HepG2 (cell line): ENCODE results near the gene MTA3. TPM values are rescaled to one million over a fixed set of nuclear protein-coding genes. Genes with fewer than 3 reads are reported as not detected.

Experiments
- ATAC-seq: fragments of 200-7000 bp; cut with Tn5 transposase; 3 replicates; pipeline ENCODE4 v1.9.1; 2020; ENCODE audit warnings: mild to moderate bottlenecking, moderate library complexity
- BruUV-seq: library from RNA; stranded (reverse); fragments of 400-500 nt; replicated peaks from 2 replicates; lab custom pipeline; 2021; lab: Mats Ljungman, UMichigan
- CTCF ChIA-PET: fragments of 300-600 bp; formaldehyde crosslinking; extraction: SDS; loops from one replicate; lab custom pipeline; 2021; ENCODE audit warnings: low total read pairs, inconsistent platforms, low intra/inter-chr PET ratio; lab: Yijun Ruan, JAX
- POLR2A ChIA-PET: fragments of 350-600 bp; sonication (Branson Sonifier 250); formaldehyde crosslinking; loops from one replicate; lab custom pipeline; 2020; ENCODE audit warnings: antibody characterized with exemption, inconsistent platforms; lab: Yijun Ruan, JAX
- DNase-seq: peaks from one replicate; pipeline ENCODE4 v3.0.0-alpha.2; 2015; ENCODE audit warnings: low spot score
- FAIRE-seq: peaks from 3 replicates; lab custom pipeline; 2011; peaks lifted over from hg19 to GRCh38; lab: Jason Lieb, UNC
- H2AFZ ChIP-seq: one replicate; pipeline ENCODE4 v1.6.1; 2011; ENCODE audit warnings: low read length, inconsistent platforms
- H3K27ac ChIP-seq: fragments of 300-600 bp; 3 replicates; pipeline ENCODE4 v1.8.0; 2011; ENCODE audit warnings: mixed run types, mild to moderate bottlenecking, mixed read lengths, low read length, inconsistent platforms; ENCODE audit not compliant: insufficient read depth; ENCODE audit errors: extremely low read length
- H3K27me3 ChIP-seq, 2 experiments: fragments of 200-600 bp in 1 of 2; 2 replicates in 1 of 2; 3 replicates in 1 of 2; pipeline versions ENCODE4 v1.6.0 to v1.8.0; 2011; ENCODE audit warnings: low read length in 2 of 2, mild to moderate bottlenecking in 2 of 2, moderate library complexity in 2 of 2, inconsistent platforms in 1 of 2; ENCODE audit not compliant: insufficient read depth in 2 of 2, control insufficient read depth in 1 of 2
- H3K36me3 ChIP-seq, 2 experiments: fragments of 200-600 bp in 1 of 2; replicated peaks in 1 of 2; 2 replicates in 1 of 2; 3 replicates in 1 of 2; pipeline versions ENCODE4 v1.5.1 to v1.8.0; 2011; ENCODE audit warnings: low read length in 2 of 2, inconsistent platforms in 1 of 2; ENCODE audit not compliant: insufficient read depth in 2 of 2, control insufficient read depth in 1 of 2
- H3K4me1 ChIP-seq: 2 replicates; pipeline ENCODE4 v1.5.1; 2012; ENCODE audit warnings: low read length, inconsistent platforms; ENCODE audit not compliant: insufficient read depth
- H3K4me2 ChIP-seq: 2 replicates; pipeline ENCODE4 v1.6.0; 2011; ENCODE audit warnings: low read depth, low read length, inconsistent platforms
- H3K4me3 ChIP-seq, 3 experiments: fragments of 200-600 bp in 1 of 3; sonication (generic), shearing (Covaris generic) in 1 of 3; replicated peaks in 1 of 3; 2 replicates each; pipeline ENCODE4 v1.5.1; 2011 to 2016; ENCODE audit warnings: low read length in 3 of 3, inconsistent platforms in 2 of 3, low read depth in 2 of 3, mild to moderate bottlenecking in 2 of 3, control low read depth in 1 of 3, mixed read lengths in 1 of 3; ENCODE audit not compliant: insufficient read depth in 1 of 3
- H3K79me2 ChIP-seq: one replicate; pipeline ENCODE4 v1.6.1; 2011; ENCODE audit warnings: low read length, inconsistent platforms; ENCODE audit not compliant: insufficient read depth
- H3K9ac ChIP-seq: 2 replicates; pipeline ENCODE4 v1.6.0; 2011; ENCODE audit warnings: mild to moderate bottlenecking, low read depth, low read length, inconsistent platforms; ENCODE audit not compliant: insufficient read depth
- H3K9me3 ChIP-seq: 2 replicates; pipeline ENCODE4 v1.5.1; 2012; ENCODE audit warnings: mild to moderate bottlenecking, low read length
- H4K20me1 ChIP-seq: 2 replicates; pipeline ENCODE4 v1.6.0; 2011; ENCODE audit warnings: inconsistent platforms, mild to moderate bottlenecking, low read length, moderate library complexity; ENCODE audit not compliant: insufficient read depth
- HHEX ChIP-seq: IDR thresholded peaks from 2 replicates; pipeline ENCODE4 v1.6.1; 2016; ENCODE audit warnings: control low read depth
- MEF2D ChIP-seq: sonication (generic); formaldehyde crosslinking; IDR thresholded peaks from 2 replicates; pipeline ENCODE4 v1.5.1; 2020; ENCODE audit warnings: mild to moderate bottlenecking, missing genetic modification reagents
- PLRG1 ChIP-seq: fragments of 450-650 bp; conservative IDR thresholded peaks from 2 replicates; pipeline ENCODE4 v1.6.1; 2016
- PPARG ChIP-seq: conservative IDR thresholded peaks from 2 replicates; pipeline ENCODE4 v1.6.1; 2016; ENCODE audit warnings: missing biosample characterization, missing genetic modification reagents
- RAD21 ChIP-seq: fragments of 450-650 bp; formaldehyde crosslinking; IDR thresholded peaks from 2 replicates; pipeline ENCODE4 v1.5.0; 2020; ENCODE audit warnings: mild to moderate bottlenecking
- RFXAP ChIP-seq: sonication (generic); formaldehyde crosslinking; IDR thresholded peaks from 2 replicates; pipeline ENCODE4 v1.4.0; 2020; ENCODE audit warnings: missing genetic modification reagents, borderline replicate concordance
- RXRB ChIP-seq: IDR thresholded peaks from 2 replicates; pipeline ENCODE4 v1.6.1; 2016; ENCODE audit warnings: borderline replicate concordance, missing genetic modification reagents, missing compliant biosample characterization
- SRSF9 ChIP-seq: fragments of 200-400 bp; formaldehyde crosslinking; IDR thresholded peaks from 2 replicates; pipeline ENCODE4 v1.6.1; 2018; ENCODE audit warnings: borderline replicate concordance, mild to moderate bottlenecking, low read depth, low read length; ENCODE audit not compliant: insufficient read depth, poor library complexity, severe bottlenecking
- THRA ChIP-seq: sonication (generic); formaldehyde crosslinking; IDR thresholded peaks from 2 replicates; pipeline ENCODE4 v1.4.0; 2020; ENCODE audit warnings: missing genetic modification reagents, borderline replicate concordance
- ZBTB39 ChIP-seq: sonication (generic); formaldehyde crosslinking; IDR thresholded peaks from 2 replicates; pipeline ENCODE4 v1.5.0; 2020; ENCODE audit warnings: missing genetic modification reagents
- ZFP82 ChIP-seq: sonication (generic); formaldehyde crosslinking; IDR thresholded peaks from 2 replicates; pipeline ENCODE4 v1.5.1; 2020; ENCODE audit warnings: mild to moderate bottlenecking, missing genetic modification reagents, borderline replicate concordance
- ZHX2 ChIP-seq, 2 experiments: sonication (generic) in 1 of 2; formaldehyde crosslinking in 1 of 2; IDR thresholded peaks; 2 replicates each; pipeline versions ENCODE4 v1.6.1 to v1.9.0; 2014 to 2022; ENCODE audit warnings: antibody characterized with exemption in 1 of 2, borderline replicate concordance in 1 of 2, inconsistent platforms in 1 of 2, low read depth in 1 of 2, missing genetic modification reagents in 1 of 2
- ZMYM2 ChIP-seq: sonication (generic); formaldehyde crosslinking; IDR thresholded peaks from 2 replicates; pipeline ENCODE4 v1.8.0; 2022; ENCODE audit warnings: mild to moderate bottlenecking, missing genetic modification reagents
- ZNF232 ChIP-seq: sonication (generic); formaldehyde crosslinking; IDR thresholded peaks from 2 replicates; pipeline ENCODE4 v1.4.0; 2020; ENCODE audit warnings: missing genetic modification reagents, borderline replicate concordance
- ZNF235 ChIP-seq: sonication (generic); formaldehyde crosslinking; IDR thresholded peaks from 2 replicates; pipeline ENCODE4 v1.8.1; 2023; ENCODE audit warnings: mild to moderate bottlenecking, missing genetic modification reagents, borderline replicate concordance
- ZNF557 ChIP-seq: sonication (generic); formaldehyde crosslinking; IDR thresholded peaks from 2 replicates; pipeline ENCODE4 v1.4.0; 2020; ENCODE audit warnings: missing genetic modification reagents
- ZNF720 ChIP-seq: sonication (generic); formaldehyde crosslinking; IDR thresholded peaks from 2 replicates; pipeline ENCODE4 v1.4.0; 2020; ENCODE audit warnings: missing genetic modification reagents
- WGBS: methylation state at CpG from one replicate; pipeline ENCODE4 v1.1.6; 2017; ENCODE audit warnings: low lambda C conversion rate; 5-methylcytosine and 5-hydroxymethylcytosine counted together
- in situ Hi-C: cut with HindIII; loops from 2 replicates; pipeline ENCODE4 v1.10.0; 2017; ENCODE audit warnings: low pct_unique_long_range_greater_than_20kb; ENCODE audit not compliant: extremely low pct_ligation_motif_present
- intact Hi-C: fragments of 100-400 bp; cut with micrococcal nuclease; formaldehyde crosslinking; loops from one replicate; pipeline ENCODE4 v1.10.0; 2022; ENCODE audit not compliant: unreplicated experiment
- polyA plus RNA-seq, 8 experiments: library from polyadenylated mRNA; depleted of rRNA in 3 of 8; stranded (reverse) in 7 of 8; unstranded in 1 of 8; fragments of >200 nt; fragmentation: Illumina TruSeq in 4 of 8; extraction: Trizol in 4 of 8; gene quantifications; 2 replicates each; pipeline versions ENCODE4 v1.2.1 to v1.2.3, GENCODE V29; 2011 to 2016; ENCODE audit warnings: low read depth in 4 of 8, missing spikeins in 1 of 8, mixed read lengths in 1 of 8; ENCODE audit not compliant: insufficient read depth in 1 of 8
- total RNA-seq, 5 experiments: library from RNA; depleted of rRNA; stranded (reverse); fragments of >200 nt; fragmentation: Illumina TruSeq; extraction: Trizol; gene quantifications; 2 replicates each; pipeline ENCODE4 v1.2.3, GENCODE V29; 2016; ENCODE audit warnings: low read depth in 1 of 5

The MTA3 gene
- total and polyA plus RNA-seq, 2 of the 13 experiments (the other 11 are each of a cell fraction or from before 2014, with no cell fraction given), result 48.8 to 77.8 TPM

GRCh38 chr2:42781181-42781580 is 212.7 kb downstream of the MTA3 start:
- FAIRE-seq, result no peak
- no peak for TF ChIP-seq RAD21 (CRISPR knock-in tag)
- TF ChIP-seq THRA (CRISPR knock-in tag), result no peak
- no peak for TF ChIP-seq PLRG1
- TF ChIP-seq PPARG (CRISPR knock-in tag), result no peak
- no peak for TF ChIP-seq SRSF9
- no peak for TF ChIP-seq HHEX (CRISPR knock-in tag)
- TF ChIP-seq MEF2D (CRISPR knock-in tag), result no peak
- no peak for TF ChIP-seq ZHX2 (IDR thresholded peaks at IDR 0.05; ENCODE audit: low read depth)
- TF ChIP-seq ZHX2 (CRISPR knock-in tag; IDR thresholded peaks at IDR 0.05; ENCODE audit: borderline replicate concordance), result no peak
- TF ChIP-seq ZNF232 (CRISPR knock-in tag), result no peak
- no peak for TF ChIP-seq ZNF557 (CRISPR knock-in tag)
- no peak for TF ChIP-seq ZNF235 (CRISPR knock-in tag)
- TF ChIP-seq ZBTB39 (CRISPR knock-in tag), result no peak
- TF ChIP-seq ZMYM2, result no peak
- TF ChIP-seq RXRB, result no peak
- no peak for TF ChIP-seq ZNF720 (CRISPR knock-in tag)
- TF ChIP-seq ZFP82, result no peak
- no peak for TF ChIP-seq RFXAP (CRISPR knock-in tag)

More at GRCh38 chr2:42781181-42781580, 212.7 kb downstream of the MTA3 start:
- no TSS peak for BruUV-seq
- Histone ChIP-seq H3K9me3 (peaks cover 18% of the 10 kb centered on the region), H3K4me1 (peaks cover 28% of the 10 kb centered on the region), H3K9ac (no peak overlapping the region), H2AFZ (no peak overlapping the region), H3K4me3 (no peak overlapping the region), H4K20me1 (no peaks in the 10 kb centered on the region), H3K27me3 (no peaks in the 10 kb centered on the region), H3K27ac (no peak overlapping the region), H3K4me2 (no peak overlapping the region), H3K36me3 (peaks cover 3 to 23% of the 10 kb centered on the region in 2 experiments), H3K79me2 (no peaks in the 10 kb centered on the region)
- WGBS, result 91% methylated on average over 1 of the region's 1 CpG
- ATAC-seq, result no peak
- CTCF ChIA-PET, result no interaction called here
- POLR2A ChIA-PET, result no interaction called here
- in situ Hi-C loops, result no loop called here
- no peak for DNase-seq
- intact Hi-C loops, result no loop called here
